HUES64 (cell line): ENCODE results near the gene ALDH4A1.
"Not testable (repeated sequence)": the region's sequence is repeated elsewhere in the genome, so short reads cannot be mapped to it uniquely, and the experiment has no call there.

ENCODE experiments used
- H3K27ac ChIP-seq: 2 replicates; pipeline ENCODE4 v1.7.0; 2013; ENCODE audit warnings: low read depth, low read length, inconsistent platforms
- H3K27me3 ChIP-seq: 2 replicates; pipeline ENCODE4 v1.6.1; 2013; ENCODE audit warnings: mild to moderate bottlenecking, low read length; ENCODE audit not compliant: insufficient read depth
- H3K36me3 ChIP-seq: 2 replicates; pipeline ENCODE4 v1.6.1; 2013; ENCODE audit warnings: mild to moderate bottlenecking, low read length; ENCODE audit not compliant: insufficient read depth
- H3K4me1 ChIP-seq: 2 replicates; pipeline ENCODE4 v1.6.1; 2013; ENCODE audit warnings: mild to moderate bottlenecking, low read length, moderate library complexity; ENCODE audit not compliant: insufficient read depth
- H3K4me3 ChIP-seq: 2 replicates; pipeline ENCODE4 v1.5.1; 2013; ENCODE audit warnings: mild to moderate bottlenecking, low read length, moderate library complexity
- H3K9ac ChIP-seq: 2 replicates; pipeline ENCODE4 v1.6.1; 2013; ENCODE audit warnings: mild to moderate bottlenecking, low read depth, low read length
- H3K9me3 ChIP-seq: 2 replicates; pipeline ENCODE4 v1.6.1; 2013; ENCODE audit warnings: low read depth, low read length; ENCODE audit not compliant: insufficient read depth
- WGBS: fragments of 150-250, 120-280 bp; methylation state at CpG from one replicate; pipeline ENCODE4 v1.1.7; 2013; ENCODE audit warnings: missing lambda C conversion rate; 5-methylcytosine and 5-hydroxymethylcytosine counted together

The ALDH4A1 gene

GRCh38 chr1:18871401-18872070 lies 30.8 kb downstream of the ALDH4A1 start:
- no peaks in the 10 kb centered on the region for H3K27me3 ChIP-seq
- no peaks in the 10 kb centered on the region for H3K4me1 ChIP-seq
- no peak overlapping the region for H3K9ac ChIP-seq
- H3K4me3 ChIP-seq: no peak overlapping the region
- no peaks in the 10 kb centered on the region for H3K9me3 ChIP-seq
- H3K27ac ChIP-seq: no peak overlapping the region
- H3K36me3 ChIP-seq: peaks cover under 1% of the 10 kb centered on the region; the same call in 1 of the 2 replicates
- WGBS: 90% methylated on average over 7 of the region's 7 CpGs

- Histone ChIP-seq H3K9me3 (no peaks in the 10 kb centered on the region), H3K27me3 (peaks cover 3% of the 10 kb centered on the region; the same call in 1 of the 2 replicates), H3K36me3 (no peaks in the 10 kb centered on the region), H3K9ac (no peak overlapping the region), H3K4me1 (no peaks in the 10 kb centered on the region), H3K27ac (no peak overlapping the region), H3K4me3 (no peak overlapping the region)
- WGBS: 97% methylated on average over 9 of the region's 10 CpGs
Measured at GRCh38 chr1:18870957-18871356, 31.4 kb downstream of the ALDH4A1 start.

DNA sequence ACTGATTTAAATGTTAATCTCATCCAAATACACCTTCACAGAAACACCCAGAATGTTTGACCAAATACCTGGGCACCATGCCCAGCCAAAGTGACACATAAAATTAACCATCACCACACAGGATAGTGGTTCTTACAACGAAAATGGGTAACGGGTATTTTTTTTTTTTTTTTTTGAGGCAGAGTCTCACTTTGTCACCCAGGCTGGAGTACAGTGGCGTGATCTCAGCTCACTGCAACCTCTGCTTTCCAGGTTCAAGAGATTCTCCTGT lies 31.8 kb downstream of the ALDH4A1 start:
- H3K9me3 ChIP-seq, H3K36me3 ChIP-seq, H3K27ac ChIP-seq, H3K27me3 ChIP-seq, H3K9ac ChIP-seq, H3K4me3 ChIP-seq, H3K4me1 ChIP-seq: not testable (repeated sequence)
- 90% methylated on average over 3 of the region's 3 CpGs for WGBS

GRCh38 chr1:18869847-18870594 lies 32.3 kb downstream of the ALDH4A1 start:
- Histone ChIP-seq H3K27ac (no peak overlapping the region), H3K36me3 (no peaks in the 10 kb centered on the region), H3K4me1 (no peaks in the 10 kb centered on the region), H3K27me3 (peaks cover 3% of the 10 kb centered on the region; the same call in 1 of the 2 replicates), H3K9me3 (no peaks in the 10 kb centered on the region), H3K4me3 (no peak overlapping the region), H3K9ac (no peak overlapping the region)
- 83% methylated on average over 9 of the region's 9 CpGs for WGBS

- Histone ChIP-seq H3K4me1 (no peaks in the 10 kb centered on the region), H3K36me3 (no peaks in the 10 kb centered on the region), H3K27me3 (peaks cover 3% of the 10 kb centered on the region; the same call in 1 of the 2 replicates), H3K27ac (no peak overlapping the region), H3K9me3 (no peaks in the 10 kb centered on the region), H3K4me3 (no peak overlapping the region), H3K9ac (no peak overlapping the region)
- 92% methylated on average over 12 of the region's 12 CpGs for WGBS
Measured at GRCh38 chr1:18868801-18869424, 33.4 kb downstream of the ALDH4A1 start.

DNA sequence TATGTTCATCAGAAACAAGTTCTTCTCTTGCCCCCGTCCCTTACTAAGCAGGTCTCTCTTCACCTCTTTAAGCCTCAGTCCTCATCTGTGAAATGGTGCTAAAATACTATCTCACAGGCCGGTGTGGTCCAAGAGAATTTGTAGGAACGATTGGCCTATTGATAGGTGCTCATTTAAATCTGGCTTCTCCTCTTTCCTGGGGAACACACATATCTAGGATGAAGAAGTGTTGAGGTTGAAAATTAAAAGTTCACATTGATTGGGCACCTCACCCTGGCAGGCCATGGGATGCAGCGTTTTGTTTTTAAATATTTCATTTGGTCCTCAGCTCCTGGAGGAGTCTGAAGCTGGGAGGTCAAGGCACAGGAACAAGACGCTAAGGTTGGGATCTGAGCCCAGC lies 34.0 kb downstream of the ALDH4A1 start:
- Histone ChIP-seq H3K36me3 (no peaks in the 10 kb centered on the region), H3K27me3 (peaks cover 3% of the 10 kb centered on the region; the same call in 1 of the 2 replicates), H3K9me3 (no peaks in the 10 kb centered on the region), H3K9ac (no peak overlapping the region), H3K4me1 (no peaks in the 10 kb centered on the region), H3K4me3 (no peak overlapping the region), H3K27ac (no peak overlapping the region)
- 79% methylated on average over 5 of the region's 5 CpGs for WGBS

GRCh38 chr1:18866846-18867245 lies 35.5 kb downstream of the ALDH4A1 start:
- Histone ChIP-seq H3K27ac (no peak overlapping the region), H3K4me1 (no peaks in the 10 kb centered on the region), H3K9me3 (no peaks in the 10 kb centered on the region), H3K27me3 (peaks cover 3% of the 10 kb centered on the region; the same call in 1 of the 2 replicates), H3K9ac (no peak overlapping the region), H3K4me3 (no peak overlapping the region), H3K36me3 (no peaks in the 10 kb centered on the region)
- WGBS: 93% methylated on average over 3 of the region's 3 CpGs

GRCh38 chr1:18866314-18866713 lies 36.0 kb downstream of the ALDH4A1 start:
- 91% methylated on average over 6 of the region's 6 CpGs for WGBS
- Histone ChIP-seq H3K36me3 (no peaks in the 10 kb centered on the region), H3K27me3 (peaks cover 3% of the 10 kb centered on the region; the same call in 1 of the 2 replicates), H3K4me1 (no peaks in the 10 kb centered on the region), H3K9ac (no peak overlapping the region), H3K4me3 (no peak overlapping the region), H3K27ac (no peak overlapping the region), H3K9me3 (no peaks in the 10 kb centered on the region)

GRCh38 chr1:18865176-18865575 lies 37.2 kb downstream of the ALDH4A1 start:
- 90% methylated on average over 9 of the region's 9 CpGs for WGBS
- Histone ChIP-seq H3K4me1 (no peaks in the 10 kb centered on the region), H3K27me3 (peaks cover 3% of the 10 kb centered on the region; the same call in 1 of the 2 replicates), H3K9me3 (no peaks in the 10 kb centered on the region), H3K27ac (no peak overlapping the region), H3K9ac (no peak overlapping the region), H3K4me3 (no peak overlapping the region), H3K36me3 (no peaks in the 10 kb centered on the region)

DNA sequence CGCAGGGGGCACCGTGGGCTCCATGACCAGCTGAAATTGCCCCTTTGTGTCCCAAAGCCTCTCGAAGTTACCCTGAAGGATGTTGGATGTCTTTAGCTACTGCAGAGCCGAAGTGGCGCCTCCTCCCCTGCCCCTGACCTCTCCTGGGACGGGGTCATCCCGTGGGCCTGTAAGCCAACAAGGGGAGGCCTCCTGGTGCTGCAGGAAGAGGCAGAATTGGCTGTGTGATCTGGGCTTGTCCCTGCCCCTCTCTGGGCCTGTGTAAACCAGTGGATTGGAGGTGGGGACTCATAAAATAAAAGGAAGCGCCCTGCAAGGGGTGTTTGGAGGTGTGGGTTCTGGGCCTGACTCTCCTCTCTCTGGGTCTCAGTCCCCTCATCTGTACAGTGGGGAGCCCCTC lies 40.8 kb downstream of the ALDH4A1 start:
- Histone ChIP-seq H3K36me3 (no peaks in the 10 kb centered on the region), H3K4me3 (no peak overlapping the region), H3K9me3 (no peaks in the 10 kb centered on the region), H3K27ac (no peak overlapping the region), H3K4me1 (no peaks in the 10 kb centered on the region), H3K9ac (no peak overlapping the region), H3K27me3 (peaks cover 3% of the 10 kb centered on the region; the same call in 1 of the 2 replicates)
- WGBS: 77% methylated on average over 8 of the region's 8 CpGs

DNA sequence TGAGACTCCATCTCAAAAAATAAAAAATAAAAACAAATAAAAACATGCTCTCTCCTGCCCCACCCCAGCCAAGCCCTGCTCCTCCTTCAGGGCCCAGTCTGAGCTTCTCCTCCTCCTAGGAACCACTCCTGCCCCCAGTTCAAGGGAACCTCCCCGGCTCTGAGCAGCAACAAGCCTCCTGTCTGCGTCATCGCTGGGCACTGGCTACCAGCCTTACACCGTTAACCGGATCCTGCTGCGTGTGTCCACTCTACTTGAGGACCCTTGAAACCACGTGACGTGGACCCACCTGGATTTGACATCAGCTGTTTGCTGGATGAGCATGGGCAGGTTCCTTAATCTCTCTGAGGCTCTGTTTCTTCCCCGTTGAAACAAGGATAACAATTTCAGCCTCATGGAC lies 41.3 kb downstream of the ALDH4A1 start:
- no peak overlapping the region for H3K4me3 ChIP-seq
- no peak overlapping the region for H3K27ac ChIP-seq
- H3K9me3 ChIP-seq: no peaks in the 10 kb centered on the region
- H3K4me1 ChIP-seq: no peaks in the 10 kb centered on the region
- no peaks in the 10 kb centered on the region for H3K27me3 ChIP-seq
- no peak overlapping the region for H3K9ac ChIP-seq
- WGBS: 76% methylated on average over 9 of the region's 9 CpGs
- H3K36me3 ChIP-seq: no peaks in the 10 kb centered on the region
